ENCODE results near the gene ADAMTS13.

DNA sequence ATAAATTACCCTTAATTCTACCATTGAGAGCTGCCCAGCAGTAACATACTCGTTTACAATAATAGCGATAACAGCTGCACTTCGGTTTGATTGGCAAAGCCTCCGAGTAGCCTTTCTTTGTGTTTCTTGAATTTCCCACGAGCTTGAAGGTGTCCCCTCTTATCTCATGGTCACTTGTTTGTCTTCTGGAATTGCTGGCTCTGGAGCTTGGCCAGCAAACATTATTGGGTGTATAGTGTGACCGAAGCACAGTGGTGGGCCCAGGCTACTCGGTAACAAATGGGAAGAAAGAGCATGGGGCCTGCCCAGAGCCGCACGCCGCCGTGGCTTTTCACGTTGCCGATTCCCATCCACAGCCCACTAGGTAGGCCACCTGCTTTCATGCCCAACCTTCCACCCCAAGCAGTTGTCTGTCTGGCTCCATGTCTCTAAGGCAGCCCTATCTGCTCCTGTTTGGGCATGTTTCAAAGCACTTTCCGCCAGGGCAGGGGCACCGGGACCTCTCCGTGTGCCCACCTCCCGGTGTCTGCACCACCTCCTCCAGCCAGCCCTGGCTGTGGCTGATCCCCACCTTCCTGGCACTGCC lies 37.3 kb upstream of the ADAMTS13 start:
- TF ChIP-seq, protein P1, sequence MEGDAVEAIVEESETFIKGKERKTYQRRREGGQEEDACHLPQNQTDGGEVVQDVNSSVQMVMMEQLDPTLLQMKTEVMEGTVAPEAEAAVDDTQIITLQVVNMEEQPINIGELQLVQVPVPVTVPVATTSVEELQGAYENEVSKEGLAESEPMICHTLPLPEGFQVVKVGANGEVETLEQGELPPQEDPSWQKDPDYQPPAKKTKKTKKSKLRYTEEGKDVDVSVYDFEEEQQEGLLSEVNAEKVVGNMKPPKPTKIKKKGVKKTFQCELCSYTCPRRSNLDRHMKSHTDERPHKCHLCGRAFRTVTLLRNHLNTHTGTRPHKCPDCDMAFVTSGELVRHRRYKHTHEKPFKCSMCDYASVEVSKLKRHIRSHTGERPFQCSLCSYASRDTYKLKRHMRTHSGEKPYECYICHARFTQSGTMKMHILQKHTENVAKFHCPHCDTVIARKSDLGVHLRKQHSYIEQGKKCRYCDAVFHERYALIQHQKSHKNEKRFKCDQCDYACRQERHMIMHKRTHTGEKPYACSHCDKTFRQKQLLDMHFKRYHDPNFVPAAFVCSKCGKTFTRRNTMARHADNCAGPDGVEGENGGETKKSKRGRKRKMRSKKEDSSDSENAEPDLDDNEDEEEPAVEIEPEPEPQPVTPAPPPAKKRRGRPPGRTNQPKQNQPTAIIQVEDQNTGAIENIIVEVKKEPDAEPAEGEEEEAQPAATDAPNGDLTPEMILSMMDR (IDR thresholded peaks at IDR 0.05; ENCODE audit: low read length) = no peak
- TF ChIP-seq EZH2 (IDR thresholded peaks at IDR 0.05; ENCODE audit: borderline replicate concordance, low read length) = no peak
